GM21367 (cell line): Measurements from ENCODE around the gene MOV10L1.

Experiments used
- ATAC-seq: cut with Tn5 transposase; IDR thresholded peaks from one replicate; pipeline ENCODE4 v1.9.1; 2021; ENCODE audit not compliant: unreplicated experiment

The MOV10L1 gene

DNA sequence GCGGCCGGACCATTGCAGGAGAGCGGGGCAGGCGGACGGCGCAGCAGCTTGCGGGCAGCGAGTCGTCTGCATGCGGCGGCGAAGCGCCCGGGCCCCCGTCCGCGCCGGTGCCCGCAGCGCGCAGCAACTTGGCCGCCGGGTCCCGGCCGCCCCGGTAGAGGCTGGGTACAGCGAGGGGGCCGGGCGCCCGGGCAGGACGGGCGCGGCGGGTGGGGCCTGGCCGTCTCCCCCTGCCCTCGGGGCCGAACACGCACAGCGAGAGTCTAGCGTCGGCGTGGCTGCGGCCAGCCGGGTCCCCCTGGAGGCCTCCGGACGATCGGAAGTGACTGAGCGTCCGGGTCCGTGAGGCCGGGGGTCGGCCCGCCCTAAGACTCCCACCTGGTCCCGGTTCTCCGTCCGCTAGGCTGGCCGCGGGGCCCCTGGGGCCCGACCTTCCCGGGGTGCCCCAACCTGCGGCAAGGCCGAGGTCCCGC, 95.1 kb downstream of the MOV10L1 start:
- ATAC-seq = no peak

DNA sequence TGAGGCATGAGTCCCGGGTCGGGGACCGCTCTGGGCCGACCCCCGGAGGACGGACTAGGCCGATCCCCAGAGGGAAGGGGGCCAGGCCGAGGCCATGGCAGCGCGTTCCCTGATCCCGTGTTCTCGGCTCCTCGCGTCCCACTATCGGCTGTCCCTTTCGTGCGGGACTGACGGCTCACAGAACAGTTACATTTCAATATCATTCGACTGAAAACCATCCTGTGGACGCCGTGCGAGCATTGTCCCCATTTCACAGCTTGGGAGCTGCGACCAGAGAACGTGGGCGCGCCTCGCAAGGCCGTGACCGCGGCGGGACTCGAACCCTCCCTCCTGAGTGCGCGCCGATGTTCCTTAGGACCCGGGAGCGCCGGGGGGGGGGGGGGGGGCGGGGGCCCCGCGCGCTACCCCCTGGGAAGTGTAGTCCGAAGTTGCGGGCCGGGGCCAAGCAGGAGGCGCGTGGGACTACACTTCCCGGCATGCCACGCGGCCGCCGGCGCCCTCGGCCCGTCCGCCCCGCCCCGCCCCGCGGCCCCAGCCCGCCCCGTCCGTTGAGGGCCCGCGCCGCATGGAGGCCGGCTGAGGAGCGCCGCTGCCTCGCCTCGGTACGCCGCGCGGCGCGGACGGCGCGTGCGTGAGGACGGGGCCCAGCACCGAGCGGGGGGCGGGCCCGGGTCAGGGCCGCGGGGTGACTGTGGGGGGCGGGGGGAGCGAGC, 95.7 kb downstream of the MOV10L1 start, which contains the start of gene TRABD:
TRABD (plus strand) TSS at position 539 of the 713 bp plus-strand sequence. CDS start 7,148 bp downstream, outside the sequence.
- ATAC-seq = no peak

DNA sequence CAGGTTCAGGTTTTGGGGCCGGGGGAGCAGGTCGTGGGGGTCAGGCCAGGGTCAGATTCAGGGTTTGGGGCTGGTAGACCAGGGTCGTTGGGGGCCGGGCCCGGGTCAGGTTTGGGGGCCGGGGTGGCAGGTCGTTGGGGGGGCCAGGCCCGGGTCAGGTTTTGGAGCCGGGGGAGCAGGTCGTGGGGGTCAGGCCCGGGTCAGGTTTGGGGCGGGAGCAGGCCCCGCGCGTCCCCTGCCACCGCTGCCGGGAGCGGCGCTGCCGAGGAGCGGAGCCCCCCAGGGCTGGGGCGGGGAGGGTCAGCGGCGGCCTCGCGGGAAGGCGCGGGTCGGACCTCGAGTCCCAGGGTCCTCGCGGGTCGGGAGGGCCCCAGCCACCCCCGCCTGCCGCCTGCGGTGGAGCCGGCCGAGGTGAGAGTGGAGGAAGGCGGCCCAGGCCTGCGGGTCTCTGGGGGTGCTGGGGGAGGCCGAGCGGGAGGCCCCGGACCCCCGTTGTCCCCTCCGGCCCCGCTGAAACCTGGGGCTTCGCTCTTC, 96.4 kb downstream of the MOV10L1 start:
- no peak for ATAC-seq

DNA sequence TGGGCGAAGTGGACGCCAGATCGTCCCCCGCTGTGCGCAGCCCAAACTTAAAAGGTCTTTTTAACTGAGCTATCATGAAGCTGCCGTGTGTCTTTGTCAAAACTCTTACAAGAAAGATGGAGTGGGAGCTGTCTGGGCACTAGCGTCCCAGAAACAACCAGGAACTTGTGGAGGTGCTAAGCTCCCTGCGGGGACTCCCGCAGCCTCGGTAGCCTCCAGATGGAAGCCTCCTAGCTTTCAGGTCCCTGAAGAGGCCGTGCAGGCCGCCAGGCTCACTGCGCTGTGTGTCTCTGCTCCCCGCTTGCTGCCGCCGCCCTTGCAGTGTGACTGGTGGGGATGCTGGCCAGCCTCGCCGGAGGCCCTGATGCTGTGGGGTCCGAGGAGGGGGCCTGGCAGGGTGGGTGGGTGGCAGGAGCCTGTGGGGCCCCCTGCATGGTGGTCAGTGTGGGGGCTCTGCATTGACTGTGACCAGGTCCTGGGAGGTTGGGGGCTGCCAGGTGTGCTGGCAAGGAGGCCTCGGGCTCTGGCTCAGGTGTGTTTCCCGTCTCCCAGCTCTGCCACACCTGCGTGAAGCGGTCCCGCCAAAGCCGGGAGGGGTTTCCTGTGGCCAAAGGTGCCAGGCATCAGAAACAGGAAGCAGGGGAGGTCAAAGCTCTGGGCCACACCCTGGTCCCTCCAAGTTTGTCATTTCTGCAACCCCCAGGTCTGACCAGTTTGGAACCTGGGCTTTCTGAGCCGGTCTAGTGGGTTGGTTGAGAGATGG, 97.1 kb downstream of the MOV10L1 start:
- ATAC-seq = no peak

DNA sequence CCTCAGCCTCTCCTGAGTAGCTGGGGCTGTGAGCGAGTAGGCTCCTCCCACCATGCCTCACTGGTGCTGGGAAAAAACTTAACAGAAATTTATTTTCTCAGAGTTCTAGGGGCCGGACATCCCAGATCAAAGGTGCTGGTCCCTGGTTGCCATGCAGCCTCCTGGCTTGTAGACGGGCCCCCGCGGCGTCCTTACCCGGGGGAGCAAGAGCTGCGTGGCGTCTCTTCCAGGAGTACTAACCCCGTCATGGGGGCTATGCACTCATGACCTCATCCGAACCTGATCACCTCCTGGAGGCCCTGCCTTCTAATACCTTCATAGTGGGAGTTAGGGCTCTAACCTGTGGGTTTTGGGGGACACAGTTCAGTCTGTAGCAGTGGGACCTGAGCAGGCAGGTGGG, 98.5 kb downstream of the MOV10L1 start:
- ATAC-seq = no peak

DNA sequence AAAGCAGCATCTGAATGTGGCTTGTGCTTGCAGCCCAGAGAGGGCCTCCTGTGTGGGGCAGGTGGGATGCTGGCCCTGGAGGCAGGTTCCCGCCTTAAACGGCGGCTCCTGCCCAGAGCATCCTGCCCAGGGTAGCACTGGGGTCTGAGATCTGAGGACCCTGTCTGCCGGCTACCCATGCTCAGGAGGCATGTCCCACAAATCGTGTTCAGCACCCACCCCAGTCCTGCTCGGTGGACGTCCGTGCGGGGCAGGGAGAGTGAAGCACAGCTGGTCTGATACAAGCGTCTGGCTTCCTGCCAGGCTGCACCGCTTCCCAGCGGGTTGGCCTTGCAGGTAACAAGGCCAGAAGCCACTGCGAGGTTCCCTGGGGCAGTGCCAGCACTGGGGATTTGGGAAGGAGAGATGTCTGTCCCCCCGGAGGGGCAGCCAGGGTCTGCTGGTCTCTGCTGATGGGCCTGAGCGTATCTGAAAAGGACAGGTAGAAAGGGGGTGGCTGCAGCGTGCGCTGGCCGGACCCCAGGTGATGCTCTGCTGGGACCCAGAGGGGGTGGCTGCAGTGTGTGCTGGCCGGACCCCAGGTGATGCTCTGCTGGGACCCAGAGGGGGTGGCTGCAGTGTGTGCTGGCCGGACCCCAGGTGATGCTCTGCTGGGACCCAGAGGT, 99.5 kb downstream of the MOV10L1 start:
- no peak for ATAC-seq

DNA sequence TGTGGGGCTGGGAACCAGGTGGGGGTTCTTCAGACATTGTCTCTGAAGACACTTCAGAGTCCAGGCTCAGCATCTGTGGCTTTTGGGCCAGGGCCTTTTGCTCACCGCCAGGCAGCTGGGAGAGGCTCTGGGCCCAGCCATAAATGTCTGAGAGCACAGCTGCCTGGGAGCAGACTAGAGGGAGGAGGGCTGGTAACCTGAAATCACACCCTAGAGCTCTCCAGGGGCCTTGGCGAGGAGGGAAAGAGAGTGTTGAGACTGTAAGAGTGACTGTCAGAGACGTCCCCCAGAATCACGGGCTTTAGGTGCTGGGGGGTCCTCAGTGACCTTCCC, 100.0 kb downstream of the MOV10L1 start:
- no peak for ATAC-seq

DNA sequence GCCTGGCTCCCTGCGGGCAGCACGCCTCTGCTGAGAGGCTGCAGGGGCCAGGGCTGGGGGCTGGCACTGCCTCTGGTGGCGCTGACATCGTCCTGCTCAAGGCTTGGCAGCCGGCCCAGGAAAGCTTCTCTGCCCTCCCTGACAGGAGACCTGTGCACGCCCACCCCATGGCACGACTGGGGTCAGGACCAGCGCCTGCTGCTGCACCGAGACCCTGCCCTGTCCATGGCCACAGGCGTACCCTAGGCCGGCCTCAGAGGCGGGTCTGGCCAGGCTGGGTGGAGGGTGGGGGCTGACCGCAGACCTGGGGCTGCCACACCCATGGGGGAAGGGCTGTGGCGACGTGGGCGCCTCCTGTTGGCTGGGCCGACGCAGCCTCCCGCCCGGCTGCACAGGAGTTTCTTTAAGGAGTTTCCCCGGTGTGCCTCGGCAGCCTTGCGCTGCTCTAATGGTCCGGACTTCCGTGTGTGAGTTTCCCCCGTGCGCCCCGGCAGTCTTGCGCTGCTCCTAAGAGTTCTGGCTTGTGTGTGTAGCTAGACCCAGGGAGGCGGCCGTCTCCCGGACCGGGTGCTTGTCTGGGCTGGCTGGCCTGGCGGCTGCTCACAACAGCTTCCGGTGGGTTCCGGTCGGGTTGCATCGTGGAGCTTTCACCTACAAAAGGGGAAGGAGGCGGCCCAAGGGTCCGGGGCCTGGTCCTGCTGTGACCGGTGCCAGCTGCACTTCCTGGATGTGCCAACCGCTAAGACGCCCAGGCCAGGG, 100.6 kb downstream of the MOV10L1 start:
- ATAC-seq = peak; percentile 33

DNA sequence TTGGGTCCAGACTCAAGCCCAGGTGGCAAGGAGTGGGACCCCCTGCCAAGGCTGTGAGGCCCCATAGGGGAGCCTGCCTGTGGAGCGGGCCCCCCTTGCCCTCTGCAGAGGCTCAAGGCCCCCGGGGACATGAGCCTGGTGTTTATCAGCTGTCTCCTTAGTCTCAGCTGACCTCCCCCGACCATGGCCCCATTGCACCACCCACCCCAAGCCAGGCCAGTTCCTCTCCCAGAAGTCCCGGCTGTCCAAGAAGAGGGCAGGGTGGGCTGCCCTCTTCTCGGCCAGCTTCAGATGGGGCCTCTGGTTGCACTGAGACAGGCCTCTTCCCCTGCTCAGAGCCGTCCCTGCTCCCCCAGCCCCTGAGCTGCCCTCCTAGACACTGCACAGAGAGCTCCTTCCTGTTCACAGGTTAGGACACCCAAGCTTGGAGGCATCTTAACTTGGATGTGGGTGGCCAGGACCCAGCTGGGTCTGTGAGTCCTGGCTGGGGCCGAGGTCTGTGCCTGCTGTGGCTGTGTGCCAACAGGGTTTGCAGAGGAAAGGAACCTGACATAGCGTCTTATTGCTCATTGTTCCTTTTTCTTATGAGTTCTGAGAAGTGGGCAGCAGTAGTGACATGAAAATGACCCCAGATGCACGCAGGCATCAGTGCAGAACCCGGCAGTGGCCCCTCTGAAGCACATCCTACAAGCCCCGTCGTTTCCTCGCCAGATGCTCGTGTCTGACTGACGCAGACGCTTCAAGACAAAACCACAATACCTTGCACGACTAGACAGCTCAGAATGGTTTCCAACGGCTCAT, 101.3 kb downstream of the MOV10L1 start:
- no peak for ATAC-seq

DNA sequence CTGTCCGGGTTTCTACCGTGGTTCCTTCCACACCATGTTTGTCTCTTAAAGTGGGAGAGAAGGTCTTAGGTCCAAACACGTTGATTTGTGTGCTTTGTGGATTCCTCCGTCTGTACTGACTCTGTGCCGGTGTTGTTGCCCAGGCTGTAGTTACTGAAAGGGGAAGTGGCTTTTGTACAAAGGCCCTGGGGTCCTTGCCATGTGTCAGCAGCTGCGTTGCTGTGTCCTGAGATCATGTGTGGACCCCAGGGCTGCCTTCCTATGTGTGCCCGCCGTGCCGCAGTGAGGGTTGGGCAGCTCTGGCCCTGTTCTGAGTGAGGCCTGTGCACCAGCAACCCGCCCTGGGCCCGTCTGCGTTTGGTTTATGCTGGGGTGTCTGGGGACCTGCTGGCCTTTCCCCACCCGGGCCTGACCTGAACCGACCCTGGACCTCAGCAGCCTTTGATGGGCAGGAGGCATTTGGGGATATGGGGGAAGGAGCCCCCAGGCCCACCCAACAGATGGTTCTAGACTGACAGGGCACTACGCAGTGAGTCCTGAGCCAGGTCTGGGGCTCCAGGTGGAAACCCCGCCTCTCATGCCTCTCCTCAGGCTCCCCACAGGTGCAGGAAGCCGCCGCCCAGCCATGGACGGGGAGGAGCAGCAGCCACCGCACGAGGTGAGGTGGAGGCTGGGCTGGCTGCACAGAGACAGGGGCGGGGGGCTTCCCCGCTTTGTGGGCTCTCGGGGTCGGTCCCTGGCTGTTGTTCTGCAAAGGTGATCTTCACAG, 102.8 kb downstream of the MOV10L1 start:
- no peak for ATAC-seq

DNA sequence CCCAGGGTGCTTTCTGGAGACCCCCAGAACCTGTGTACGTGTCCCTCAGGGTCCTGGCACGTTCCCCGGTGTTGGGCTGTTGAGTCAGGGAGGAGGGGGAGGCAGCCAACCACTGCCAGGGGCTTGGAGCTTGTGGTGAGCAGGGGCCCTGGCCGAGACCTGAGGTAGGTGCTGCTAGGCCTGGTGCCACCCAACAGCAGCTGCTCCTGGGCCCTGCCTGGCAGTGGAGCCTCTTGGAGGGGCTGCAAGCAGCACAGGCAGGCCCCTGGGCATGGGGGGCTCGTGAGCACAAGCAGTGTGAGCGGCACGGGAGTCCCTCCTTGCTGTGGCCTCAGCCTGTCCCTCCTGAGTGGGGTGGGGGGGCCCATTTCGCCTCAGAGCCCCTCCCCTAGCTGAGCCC, 103.8 kb downstream of the MOV10L1 start:
- no peak for ATAC-seq

DNA sequence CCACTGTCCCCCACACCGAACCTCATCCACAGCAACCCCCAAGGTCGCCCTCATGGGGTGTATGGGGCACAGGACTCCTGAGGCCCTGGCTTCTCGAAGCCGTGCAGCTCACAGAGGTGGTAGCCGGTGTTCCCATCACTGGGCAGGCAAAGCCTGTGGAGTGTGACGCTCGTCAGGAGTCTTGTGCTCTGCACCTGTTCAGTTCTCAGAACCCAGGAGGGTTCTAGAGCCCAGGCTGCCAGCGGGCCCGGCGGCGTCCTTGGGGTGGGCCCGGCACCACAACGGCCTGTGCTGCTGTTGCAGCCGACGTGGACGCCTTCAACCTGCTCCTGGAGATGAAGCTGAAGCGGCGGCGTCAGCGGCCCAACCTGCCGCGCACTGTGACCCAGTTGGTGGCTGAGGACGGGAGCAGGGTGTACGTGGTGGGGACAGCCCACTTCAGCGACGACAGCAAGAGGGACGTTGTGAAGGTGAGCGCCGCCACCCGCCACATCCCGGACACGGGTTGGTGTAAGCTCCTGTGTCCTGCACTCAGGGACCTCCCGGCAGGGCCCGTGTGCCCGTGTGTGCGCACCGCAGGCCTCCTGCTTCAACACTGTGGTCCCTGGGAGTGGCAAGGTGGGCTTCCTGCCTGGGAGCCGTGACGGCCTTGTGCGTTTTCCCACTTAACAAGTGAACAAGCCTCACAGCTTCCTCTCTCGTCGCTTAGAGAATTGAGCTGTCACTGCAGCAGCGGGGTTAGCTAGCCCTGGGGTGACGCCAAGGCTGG, 104.4 kb downstream of the MOV10L1 start:
- no peak for ATAC-seq

DNA sequence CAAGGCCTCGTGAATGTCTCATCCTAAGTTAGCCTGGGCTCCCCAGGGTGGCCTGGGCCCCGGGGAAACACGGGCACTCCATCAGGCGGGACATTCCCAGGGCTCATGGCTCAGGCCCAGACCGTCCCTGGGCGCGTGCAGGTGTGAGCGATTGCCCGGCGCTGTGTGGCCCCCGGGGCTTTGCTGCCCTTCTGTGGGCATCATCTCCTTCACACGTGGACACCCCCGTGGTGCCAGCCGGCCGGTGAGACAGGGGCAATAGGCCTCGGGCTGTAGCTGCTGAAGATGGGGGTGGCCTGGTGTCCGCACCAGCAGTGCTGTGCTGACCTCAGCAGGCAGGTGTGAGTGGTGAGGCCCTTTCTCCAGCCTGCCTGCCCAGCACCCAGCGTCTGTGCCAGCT, 106.5 kb downstream of the MOV10L1 start:
- no peak for ATAC-seq

DNA sequence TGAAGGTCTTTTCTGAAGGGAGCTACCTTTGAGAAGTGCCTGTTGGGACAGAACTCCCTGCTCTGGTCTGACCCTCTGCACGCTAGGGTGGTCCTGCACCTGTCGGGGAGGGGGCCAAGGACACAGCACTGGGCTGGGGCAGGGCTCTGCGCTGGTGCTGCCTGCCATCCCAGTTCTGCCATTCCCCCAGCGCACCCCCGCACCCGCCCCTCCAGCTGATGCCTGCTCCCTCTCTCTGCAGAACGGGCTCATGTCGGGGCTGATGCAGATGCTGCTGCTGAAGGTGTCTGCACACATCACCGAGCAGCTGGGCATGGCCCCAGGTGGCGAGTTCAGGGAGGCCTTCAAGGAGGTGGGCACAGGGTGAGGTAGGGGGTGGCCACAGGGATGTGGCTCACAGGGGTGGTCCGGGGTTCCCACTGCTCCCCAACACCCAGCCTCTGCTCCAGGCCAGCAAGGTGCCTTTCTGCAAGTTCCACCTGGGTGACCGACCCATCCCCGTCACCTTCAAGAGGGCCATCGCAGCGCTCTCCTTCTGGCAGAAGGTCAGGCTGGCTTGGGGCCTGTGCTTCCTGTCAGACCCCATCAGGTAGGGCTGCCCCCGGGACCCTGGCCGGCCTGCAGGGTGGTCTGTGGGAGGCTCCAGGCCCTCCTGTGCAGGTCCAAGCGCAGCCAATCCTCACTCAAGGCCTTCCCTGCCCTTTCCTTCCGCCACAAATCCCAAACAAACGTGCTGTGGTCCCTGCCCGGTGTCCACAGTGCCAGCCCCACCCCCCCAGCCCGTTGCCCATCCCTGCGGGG, 107.4 kb downstream of the MOV10L1 start:
- ATAC-seq = no peak

DNA sequence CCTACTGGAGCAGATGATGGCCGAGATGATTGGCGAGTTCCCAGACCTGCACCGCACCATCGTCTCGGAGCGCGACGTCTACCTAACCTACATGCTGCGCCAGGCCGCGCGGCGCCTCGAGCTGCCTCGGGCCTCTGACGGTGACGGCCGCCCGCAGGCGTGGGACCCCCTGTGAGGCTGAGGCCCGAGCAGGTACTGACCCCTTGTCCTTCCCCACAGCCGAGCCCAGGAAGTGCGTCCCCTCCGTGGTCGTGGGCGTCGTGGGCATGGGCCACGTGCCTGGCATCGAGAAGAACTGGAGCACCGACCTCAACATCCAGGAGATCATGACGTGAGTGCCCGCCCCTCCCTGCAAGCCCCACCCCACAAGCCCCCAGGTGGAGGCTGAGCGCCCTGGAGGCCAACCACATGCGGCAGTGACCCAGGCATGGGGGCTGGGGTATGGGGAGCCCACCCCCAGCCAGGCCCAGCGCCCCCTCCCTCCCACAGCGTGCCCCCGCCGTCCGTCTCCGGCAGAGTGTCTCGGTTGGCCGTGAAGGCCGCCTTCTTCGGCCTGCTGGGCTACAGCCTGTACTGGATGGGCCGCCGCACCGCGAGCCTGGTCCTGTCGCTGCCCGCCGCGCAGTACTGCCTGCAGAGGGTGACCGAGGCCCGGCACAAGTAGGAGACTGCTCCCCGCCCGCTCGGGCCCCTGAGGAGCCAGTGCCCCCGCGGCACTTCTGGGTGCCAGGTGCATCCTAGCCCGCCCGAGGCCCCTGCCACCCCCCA, 108.2 kb downstream of the MOV10L1 start:
- no peak for ATAC-seq

DNA sequence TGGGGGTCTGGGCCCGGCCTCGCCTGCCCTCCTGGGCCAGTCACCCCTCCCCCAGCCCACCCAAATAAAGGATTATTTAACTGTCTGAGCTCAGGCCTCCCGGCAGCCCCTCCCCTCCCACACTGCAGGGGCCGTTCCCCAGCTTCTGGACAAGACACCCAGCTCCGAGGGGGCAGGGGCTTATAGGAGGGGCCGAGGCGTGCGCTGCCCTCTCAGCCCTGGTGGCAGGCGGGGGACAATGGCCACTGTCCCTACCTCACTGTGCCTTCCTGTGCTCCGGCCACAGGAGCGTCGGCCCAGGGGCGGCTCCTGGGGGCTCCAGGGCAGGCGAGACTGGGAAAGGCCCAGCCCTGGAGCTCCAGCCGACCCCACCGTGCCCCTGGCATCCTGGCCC, 108.8 kb downstream of the MOV10L1 start:
- ATAC-seq = no peak

DNA sequence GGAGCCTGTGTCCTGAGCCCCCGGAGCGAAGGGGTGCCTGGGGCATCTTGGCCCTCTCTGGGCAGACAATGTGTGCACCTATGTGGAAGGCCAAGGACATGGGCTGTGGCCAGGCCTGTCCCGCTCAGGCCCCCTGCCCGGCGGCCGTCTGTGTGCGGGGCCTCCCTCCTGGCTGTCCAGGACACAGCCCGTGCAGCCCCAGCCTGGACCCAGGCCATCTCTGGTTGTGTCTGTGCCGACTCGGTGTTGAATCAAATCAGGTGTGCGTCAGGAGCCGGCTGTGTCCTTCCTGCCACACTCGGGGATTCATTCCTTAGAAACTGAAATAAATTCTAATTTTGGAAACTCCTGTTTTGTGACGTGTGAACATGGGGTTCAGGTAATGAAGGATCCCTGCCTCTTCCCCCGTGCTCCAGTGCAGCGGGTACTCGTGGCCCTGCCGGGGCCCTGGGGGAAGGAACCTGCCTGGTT, 109.5 kb downstream of the MOV10L1 start:
- no peak for ATAC-seq
